NCI-H1048 (cell line): ENCODE results near the gene PPP1R9B.
A peak's percentile ranks its signal among the peaks of the same experiment; 100 is the strongest.

Source experiments
- DNase-seq: peaks from one replicate; lab custom pipeline; 2025; lab: John Stamatoyannopoulos, UW

PPP1R9B gene

DNA sequence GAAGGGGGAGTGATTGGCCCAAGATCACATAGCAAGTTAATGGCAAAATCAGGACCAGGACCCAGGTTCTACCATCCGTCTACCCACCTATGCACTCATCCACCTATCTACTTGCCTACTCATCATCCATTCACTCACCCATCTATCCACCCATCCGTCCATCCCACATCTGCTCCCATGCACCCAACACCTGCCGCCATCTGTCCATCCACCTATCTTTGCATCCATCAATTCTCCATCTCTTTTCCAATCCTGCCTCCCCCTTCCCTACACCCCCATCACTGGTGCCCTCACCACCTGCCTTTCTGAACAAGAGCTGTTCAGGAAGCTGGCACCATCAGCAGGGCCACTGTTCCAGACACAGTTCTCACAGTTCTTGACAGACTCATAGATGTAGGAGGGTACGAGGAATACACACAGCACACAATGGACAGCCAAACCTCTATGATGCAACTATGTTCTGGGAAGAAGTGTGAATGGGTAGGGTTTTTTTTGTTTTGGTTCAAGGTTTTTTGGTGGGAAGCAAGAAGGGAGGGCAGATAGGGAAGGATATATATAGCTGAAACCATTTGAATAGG is 25.0 kb downstream of the PPP1R9B start:
- no peak for DNase-seq

- no peak for DNase-seq
These were observed 26.7 kb downstream of the PPP1R9B start for GRCh38 chr17:50123649-50124349.

- DNase-seq, result no peak
These were observed 27.5 kb downstream of the PPP1R9B start for GRCh38 chr17:50122945-50123344.

GRCh38 chr17:50120475-50121253 is 29.8 kb downstream of the PPP1R9B start:
- DNase-seq, result no peak

GRCh38 chr17:50118828-50119218 is 31.7 kb downstream of the PPP1R9B start:
- no peak for DNase-seq

DNA sequence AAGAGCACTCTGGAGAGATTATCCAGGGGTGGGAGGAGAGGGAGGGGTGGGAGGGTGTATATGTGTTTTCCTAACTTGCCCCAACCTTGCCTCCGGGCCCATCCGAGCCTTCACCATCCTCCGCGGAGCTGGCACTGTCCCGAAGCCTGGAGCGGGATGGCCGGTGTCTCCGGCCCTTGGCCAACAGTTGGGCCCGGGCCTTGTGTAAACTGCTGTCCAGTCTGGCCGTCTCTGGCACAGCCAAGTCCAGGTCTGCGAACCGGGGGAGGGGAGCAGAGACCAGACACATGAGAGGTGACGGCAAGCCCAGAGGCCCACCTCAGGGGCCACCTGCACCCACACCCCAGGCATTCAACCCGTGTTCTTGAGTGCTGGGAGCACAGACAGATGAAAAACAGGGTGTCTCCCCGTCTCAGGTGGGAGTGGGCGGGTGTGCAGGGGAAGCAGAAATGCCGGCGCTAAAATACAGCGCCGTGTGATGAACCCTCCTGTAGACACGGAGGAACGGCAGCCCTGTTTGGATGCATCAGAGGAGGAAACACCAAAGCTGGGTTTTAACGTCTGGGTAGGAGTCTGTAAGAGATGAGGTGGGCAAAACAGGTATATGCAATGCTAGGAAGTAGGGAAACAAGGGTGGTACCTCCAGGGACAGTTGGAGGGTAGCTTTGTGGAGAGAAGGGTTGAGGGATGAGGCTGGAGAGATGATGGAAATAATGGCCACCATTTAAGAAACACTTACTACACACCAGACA is 32.2 kb downstream of the PPP1R9B start:
- DNase-seq, result no peak

DNA sequence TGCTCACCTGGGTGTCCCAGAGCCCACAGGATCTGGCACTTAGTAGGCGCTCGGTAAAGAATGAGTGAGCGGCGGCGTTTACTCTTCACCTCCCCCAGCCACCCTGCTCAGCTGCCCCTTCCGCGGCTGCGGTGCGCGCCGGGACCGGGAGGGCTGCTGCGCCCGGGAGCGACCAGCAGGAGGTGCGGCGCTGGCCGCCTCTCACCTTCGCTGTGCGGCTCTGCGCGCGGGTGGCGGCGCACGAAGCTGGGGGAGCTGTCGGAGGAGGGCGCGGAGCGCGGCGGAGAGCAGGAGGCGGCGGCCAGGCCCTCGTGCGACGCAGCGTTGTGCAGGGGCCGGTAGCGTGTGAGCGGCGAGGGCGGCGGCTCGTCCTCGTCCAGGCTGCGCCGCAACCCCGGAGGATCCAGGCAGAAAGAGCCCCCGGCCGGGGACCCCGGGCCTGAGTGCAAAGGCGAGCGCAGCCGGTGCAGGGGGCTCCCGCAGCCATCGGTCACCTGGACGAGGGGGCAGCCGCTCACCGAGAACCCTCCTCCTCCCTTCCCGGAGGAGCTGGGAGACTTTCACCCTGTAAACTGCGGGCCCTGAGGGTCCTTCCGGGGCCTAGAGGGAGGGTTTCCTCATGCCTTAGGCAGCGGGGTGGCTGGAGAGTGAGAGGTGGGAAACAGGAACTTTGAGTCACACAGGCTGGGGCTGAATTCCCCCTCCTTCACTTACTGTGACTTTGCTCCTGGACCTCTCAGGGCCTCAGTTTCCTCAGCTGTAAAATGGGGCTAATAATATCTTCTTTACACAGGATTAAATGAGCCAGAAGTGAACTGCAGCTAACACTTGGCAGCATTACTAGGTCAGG is 33.0 kb downstream of the PPP1R9B start:
- DNase-seq, result no peak

DNA sequence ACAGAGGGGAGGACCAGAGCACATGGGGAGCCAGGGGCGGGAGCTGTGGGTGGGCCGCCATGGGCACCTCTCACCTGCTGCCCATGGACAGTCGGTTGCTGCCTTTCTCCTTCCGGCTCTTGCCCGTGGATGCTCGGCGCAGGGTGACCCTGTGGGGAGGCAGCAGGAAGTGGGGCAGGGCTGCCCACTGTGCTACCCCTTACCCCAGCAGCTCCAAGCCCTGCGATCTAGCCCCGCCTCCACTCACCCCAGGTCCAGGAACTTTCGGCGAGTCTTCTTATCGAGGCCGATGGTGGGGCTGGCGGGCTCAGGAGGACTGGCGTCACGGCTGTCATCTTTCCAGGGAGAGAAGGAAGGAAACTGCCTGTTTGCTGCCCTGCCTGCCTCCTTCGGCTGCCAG is 34.7 kb downstream of the PPP1R9B start:
- DNase-seq, result no peak

DNA sequence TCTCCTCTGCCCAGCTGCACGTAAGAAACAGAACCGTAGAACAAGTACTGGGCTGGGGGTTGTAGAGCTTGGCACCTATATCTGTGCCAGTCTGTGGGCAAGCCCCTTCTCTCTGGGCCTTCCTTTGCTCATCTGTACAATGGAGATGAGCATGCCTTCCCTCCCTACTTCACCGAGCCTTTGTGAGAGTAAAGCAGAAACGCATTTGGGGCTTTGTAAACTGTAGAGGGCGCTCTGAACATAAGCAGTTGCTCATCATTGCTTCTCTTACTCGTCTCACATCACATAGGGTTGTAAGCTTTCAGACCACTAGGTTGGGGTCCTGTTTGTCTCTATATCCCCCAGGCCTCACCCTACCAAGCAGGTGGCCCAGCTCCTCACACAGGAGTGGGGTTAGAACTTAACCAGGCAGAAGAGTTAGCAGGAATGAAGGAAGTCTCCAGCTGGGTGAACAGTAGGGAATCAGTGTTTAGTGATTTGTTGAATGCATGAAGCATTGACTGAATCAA is 35.6 kb downstream of the PPP1R9B start:
- DNase-seq, result peak; percentile 20

DNA sequence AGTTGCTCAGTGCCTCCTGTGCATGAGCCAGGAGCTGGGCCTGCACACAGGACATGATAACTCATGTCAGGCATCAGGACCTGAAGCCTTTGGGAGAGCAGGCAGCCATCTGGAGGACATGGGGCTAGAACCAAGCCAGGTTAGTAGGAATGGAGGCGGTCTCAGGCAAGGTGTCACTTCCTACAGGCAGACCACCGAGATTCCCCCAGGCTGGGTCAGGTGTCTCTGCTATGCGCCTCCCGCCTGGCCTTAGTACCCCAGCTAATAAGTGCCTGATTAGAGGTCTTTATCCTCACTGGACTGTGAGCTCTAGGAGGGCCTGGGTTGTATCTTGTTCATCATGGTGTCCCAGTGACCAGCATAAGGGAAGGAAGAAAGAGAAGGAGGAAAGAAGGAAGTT is 36.1 kb downstream of the PPP1R9B start:
- DNase-seq, result no peak

DNA sequence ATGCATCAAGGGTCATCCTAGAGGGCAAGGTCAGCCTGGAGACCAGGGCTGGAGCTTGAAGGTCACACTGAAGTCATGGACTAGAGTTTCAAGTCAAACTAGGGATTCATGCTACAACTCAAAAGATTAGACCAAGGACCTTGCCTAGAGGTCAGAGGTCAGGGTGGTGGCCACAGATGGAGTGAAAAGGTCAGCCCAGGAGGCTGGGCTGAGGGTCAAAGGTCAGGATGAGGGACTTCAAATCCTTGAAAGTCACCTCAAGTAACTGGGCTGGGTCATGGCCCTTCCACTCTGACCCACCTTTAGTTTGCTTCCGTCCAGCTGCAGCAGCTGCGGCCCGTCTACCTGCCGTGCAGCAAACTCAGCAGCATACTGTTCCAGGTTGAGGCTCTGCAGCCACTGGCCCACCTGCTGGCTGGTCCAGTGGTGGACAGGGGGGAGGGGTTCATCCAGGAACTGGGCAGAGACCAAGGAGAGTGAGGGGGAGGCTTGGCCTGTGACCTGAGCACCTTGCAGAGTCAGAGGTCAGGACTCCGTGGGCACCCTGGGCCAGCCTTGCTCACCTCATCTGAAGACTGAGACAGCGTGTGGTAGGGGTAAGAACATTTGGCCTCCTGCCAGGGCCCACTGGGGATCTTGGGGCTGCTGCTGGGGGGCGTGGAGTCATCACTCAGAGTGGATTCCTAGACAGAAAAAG is 36.7 kb downstream of the PPP1R9B start:
- DNase-seq, result no peak

GRCh38 chr17:50112694-50113093 is 37.8 kb downstream of the PPP1R9B start:
- DNase-seq, result no peak

DNA sequence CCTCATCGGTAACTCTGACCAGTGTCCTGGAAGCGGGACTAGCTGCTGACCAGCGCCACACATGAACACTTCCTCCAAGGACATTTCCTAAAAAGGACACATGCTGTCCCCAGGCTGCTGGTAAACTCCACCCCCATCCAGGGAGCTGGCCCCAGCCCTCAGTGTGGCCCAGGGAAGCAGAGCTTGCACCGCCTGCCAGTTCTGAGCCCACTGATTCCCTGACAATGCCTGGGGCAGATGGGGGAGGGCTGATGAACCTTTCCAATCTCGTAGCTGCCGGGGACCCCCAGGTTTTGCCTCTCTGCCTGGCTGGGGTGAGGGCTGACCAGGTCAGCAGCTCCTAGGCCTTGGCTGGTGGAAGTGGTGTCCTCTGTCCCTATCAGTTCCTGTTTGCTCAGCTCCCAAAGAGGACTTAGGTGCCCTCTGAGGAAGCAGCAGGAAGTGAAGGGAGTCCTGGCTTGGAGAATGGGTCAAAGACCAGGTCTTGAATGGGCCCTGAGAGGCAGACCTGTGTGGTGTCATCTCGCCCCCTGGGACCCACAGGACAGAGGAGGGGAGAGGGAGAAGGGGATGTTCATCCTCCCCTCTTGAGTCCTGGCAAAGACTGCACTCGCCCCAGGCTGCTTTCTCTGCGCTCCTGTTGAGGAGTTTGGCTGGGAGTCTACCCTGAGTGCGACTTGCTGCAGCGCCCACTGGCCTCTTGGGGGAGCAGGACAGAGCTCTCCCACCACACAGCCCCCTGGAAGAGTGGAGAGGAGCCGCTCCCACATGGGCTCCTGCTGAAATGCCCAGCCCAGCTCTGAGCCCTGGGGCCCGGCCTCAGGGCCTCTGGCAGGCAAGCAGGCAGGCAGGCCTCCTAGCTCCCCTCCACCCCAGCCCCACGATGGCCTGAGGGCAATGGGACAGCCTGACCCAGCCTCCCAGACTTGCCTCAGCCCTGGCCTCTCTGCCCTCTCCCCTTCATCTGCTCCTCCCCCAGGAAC is 38.5 kb downstream of the PPP1R9B start:
- DNase-seq, result no peak

DNA sequence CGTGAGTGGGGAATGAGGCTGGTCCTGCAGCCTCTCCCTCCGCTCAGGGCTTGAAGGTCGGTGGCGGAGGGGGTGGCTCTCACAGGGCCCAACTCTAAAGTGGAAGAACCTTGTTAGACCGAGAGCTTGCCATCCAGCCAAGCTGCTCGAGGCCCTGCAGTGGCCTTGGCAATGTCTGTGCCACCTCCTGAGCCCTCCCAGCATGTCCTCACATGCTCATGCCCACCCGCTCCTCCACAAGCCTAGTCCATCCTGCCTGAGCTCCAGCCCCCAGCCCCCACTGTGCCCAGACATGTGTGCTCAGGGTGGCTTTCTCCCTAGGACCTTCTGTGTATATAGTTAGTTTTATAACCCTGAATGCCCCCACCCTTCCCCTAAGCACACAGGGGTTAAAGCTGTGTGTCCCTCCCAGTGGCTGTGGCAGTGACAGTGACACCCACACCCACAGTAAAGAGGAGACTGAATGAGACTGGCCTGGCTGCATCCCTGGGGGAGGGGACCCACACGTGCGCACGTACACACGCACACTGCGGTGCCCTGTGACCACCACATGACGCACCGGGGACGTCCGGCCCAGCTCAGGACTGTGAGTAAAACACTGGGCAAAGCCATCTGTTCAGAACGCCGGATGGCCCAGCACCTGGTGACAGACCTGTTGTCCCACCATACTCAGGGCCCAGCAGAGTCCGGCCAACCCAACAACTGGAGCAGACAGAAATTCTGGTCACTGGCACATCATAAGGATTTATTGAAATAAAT is 39.7 kb downstream of the PPP1R9B start:
- no peak for DNase-seq

- no peak for DNase-seq
These were observed 40.7 kb downstream of the PPP1R9B start for GRCh38 chr17:50109785-50110184.

DNA sequence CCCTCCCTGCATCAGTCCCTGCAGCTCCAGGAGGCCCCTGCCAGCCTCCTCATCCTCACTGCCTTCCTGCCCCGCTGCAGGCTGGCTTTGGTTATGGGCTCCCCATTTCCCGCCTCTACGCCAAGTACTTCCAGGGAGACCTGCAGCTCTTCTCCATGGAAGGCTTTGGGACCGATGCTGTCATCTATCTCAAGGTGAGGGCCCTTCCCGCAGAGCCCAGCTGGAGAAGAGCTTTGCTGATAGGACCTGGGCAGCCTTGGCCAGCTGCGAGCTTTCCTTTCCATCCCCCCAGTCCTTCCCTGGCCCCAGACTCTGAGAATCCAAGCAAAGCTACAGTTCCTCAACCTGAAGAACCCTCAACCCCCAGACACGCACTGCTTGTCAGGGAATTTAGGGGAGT is 41.3 kb downstream of the PPP1R9B start:
- DNase-seq, result no peak

DNA sequence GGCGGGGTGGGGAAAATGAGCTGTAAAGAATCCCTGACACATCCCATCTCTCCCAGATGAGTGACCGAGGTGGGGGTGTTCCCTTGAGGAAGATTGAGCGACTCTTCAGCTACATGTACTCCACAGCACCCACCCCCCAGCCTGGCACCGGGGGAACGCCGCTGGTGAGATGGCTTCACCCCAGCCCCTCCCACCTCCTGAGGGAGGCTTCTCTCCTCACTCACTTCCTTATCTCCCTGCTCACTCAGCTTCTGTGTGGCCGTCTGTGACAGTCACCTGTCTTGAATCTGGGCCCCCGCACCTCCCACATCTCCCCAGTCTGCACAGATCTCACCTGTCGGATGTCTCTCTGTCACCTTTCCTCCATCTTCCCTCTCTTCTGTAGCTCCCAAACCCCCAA is 41.9 kb downstream of the PPP1R9B start:
- no peak for DNase-seq

- no peak for DNase-seq
These were observed 42.6 kb downstream of the PPP1R9B start for GRCh38 chr17:50107790-50108414.
